SK-N-SH (cell line): ENCODE results near the gene COL28A1. TPM values are rescaled to one million over a fixed set of nuclear protein-coding genes. Genes with fewer than 3 reads are reported as not detected.

Experiments
- CTCF ChIA-PET: fragments of 300-600, 350-600 bp; formaldehyde crosslinking; extraction: SDS; loops from one replicate; lab custom pipeline; 2021; lab: Yijun Ruan, JAX
- POLR2A ChIA-PET: fragments of 350-600 bp; sonication (Branson Sonifier 250); formaldehyde crosslinking; extraction: SDS; loops from one replicate; lab custom pipeline; 2020; ENCODE audit warnings: antibody characterized with exemption, inconsistent platforms; lab: Yijun Ruan, JAX
- DNase-seq: peaks from one replicate; pipeline ENCODE4 v3.0.0; 2012
- H2AFZ ChIP-seq: fragments of 200-600 bp; sonication (generic); 2 replicates; pipeline ENCODE4 v1.8.1; 2016; ENCODE audit warnings: antibody characterized with exemption, mild to moderate bottlenecking, low read depth
- H3F3A ChIP-seq: fragments of 200-600 bp; sonication (generic); replicated peaks from 2 replicates; pipeline ENCODE3; 2016; ENCODE audit warnings: antibody characterized with exemption, mild to moderate bottlenecking; ENCODE audit not compliant: insufficient read depth
- H3K27ac ChIP-seq, 2 experiments: fragments of 200-500 bp in 1 of 2; fragments of 200-600 bp in 1 of 2; sonication (Bioruptor generic) in 1 of 2; sonication (generic), shearing (Covaris generic) in 1 of 2; 2 replicates each; pipeline versions ENCODE4 v1.5.1 to v1.6.1; 2014 to 2016; ENCODE audit warnings: low read depth in 2 of 2, inconsistent platforms in 1 of 2, low read length in 1 of 2, mild to moderate bottlenecking in 1 of 2, mixed read lengths in 1 of 2
- H3K27me3 ChIP-seq: fragments of 200-600 bp; sonication (generic), shearing (Covaris generic); 2 replicates; pipeline ENCODE4 v1.6.1; 2016; ENCODE audit warnings: mixed run types; ENCODE audit not compliant: insufficient read depth
- H3K36me3 ChIP-seq, 2 experiments: fragments of 200-500 bp in 1 of 2; fragments of 200-600 bp in 1 of 2; sonication (Bioruptor generic) in 1 of 2; sonication (generic) in 1 of 2; replicated peaks in 1 of 2; 2 replicates each; pipeline versions ENCODE3 to v1.5.1; 2014 to 2016; ENCODE audit warnings: low read length in 1 of 2, mild to moderate bottlenecking in 1 of 2; ENCODE audit not compliant: insufficient read depth in 2 of 2, control insufficient read depth in 1 of 2
- H3K4me1 ChIP-seq, 2 experiments: fragments of 200-500 bp in 1 of 2; fragments of 200-600 bp in 1 of 2; sonication (Bioruptor generic) in 1 of 2; sonication (generic), shearing (Covaris generic) in 1 of 2; 2 replicates each; pipeline versions ENCODE4 v1.5.1 to v1.6.1; 2014 to 2016; ENCODE audit warnings: low read depth in 1 of 2, low read length in 1 of 2, mixed run types in 1 of 2; ENCODE audit not compliant: insufficient read depth in 2 of 2, control insufficient read depth in 1 of 2
- H3K4me2 ChIP-seq: fragments of 200-600 bp; sonication (generic), shearing (Covaris generic); 2 replicates; pipeline ENCODE4 v1.6.1; 2017; ENCODE audit warnings: mixed run types
- H3K4me3 ChIP-seq, 2 experiments: fragments of 200-500 bp in 1 of 2; fragments of 200-600 bp in 1 of 2; sonication (Bioruptor generic) in 1 of 2; sonication (generic), shearing (Covaris generic) in 1 of 2; 2 replicates each; pipeline versions ENCODE4 v1.5.1 to v1.8.1; 2014 to 2016; ENCODE audit warnings: low read depth in 2 of 2, inconsistent platforms in 1 of 2, low read length in 1 of 2, mild to moderate bottlenecking in 1 of 2, mixed read lengths in 1 of 2, moderate library complexity in 1 of 2
- H3K79me2 ChIP-seq: fragments of 200-600 bp; sonication (generic); 2 replicates; pipeline ENCODE4 v1.8.1; 2017; ENCODE audit warnings: mild to moderate bottlenecking; ENCODE audit not compliant: insufficient read depth
- H3K9ac ChIP-seq: fragments of 200-600 bp; sonication (generic); 2 replicates; pipeline ENCODE4 v1.6.1; 2017; ENCODE audit warnings: mixed run types
- H3K9me2 ChIP-seq: fragments of 200-600 bp; sonication (generic); 2 replicates; pipeline ENCODE4 v1.6.1; 2017; ENCODE audit warnings: mixed run types
- H3K9me3 ChIP-seq: fragments of 200-600 bp; sonication (generic); 2 replicates; pipeline ENCODE4 v1.6.1; 2017; ENCODE audit warnings: mixed run types, mild to moderate bottlenecking, moderate library complexity
- H4K20me1 ChIP-seq: fragments of 200-600 bp; sonication (generic); 2 replicates; pipeline ENCODE4 v1.6.1; 2017; ENCODE audit warnings: mild to moderate bottlenecking, mixed run types; ENCODE audit not compliant: insufficient read depth
- CHD2 ChIP-seq: fragments of 150-350 bp; IDR thresholded peaks from 2 replicates; pipeline ENCODE4 v1.6.1; 2018; ENCODE audit warnings: low read length; ENCODE audit not compliant: partially characterized antibody
- CTCF ChIP-seq: fragments of 200-600 bp; sonication (generic); IDR thresholded peaks from 2 replicates; pipeline ENCODE4 v1.6.1; 2017; ENCODE audit warnings: antibody characterized with exemption, mild to moderate bottlenecking, moderate library complexity
- ELF1 ChIP-seq: IDR thresholded peaks from 2 replicates; pipeline ENCODE4 v1.4.0; 2012
- EP300 ChIP-seq, 2 experiments: IDR thresholded peaks; 2 replicates each; pipeline versions ENCODE4 v1.4.0 to v1.6.1; 2012; ENCODE audit warnings: borderline replicate concordance in 1 of 2, low read depth in 1 of 2, low read length in 1 of 2
- FOXJ3 ChIP-seq: sonication (generic); formaldehyde crosslinking; IDR thresholded peaks from 2 replicates; pipeline ENCODE4 v1.5.1; 2020; ENCODE audit warnings: mild to moderate bottlenecking, missing genetic modification reagents
- GABPA ChIP-seq: IDR thresholded peaks from 2 replicates; pipeline ENCODE4 v1.4.0; 2012; ENCODE audit warnings: low read depth, mild to moderate bottlenecking
- GATA2 ChIP-seq: sonication (generic); formaldehyde crosslinking; IDR thresholded peaks from 2 replicates; pipeline ENCODE4 v1.5.0; 2020; ENCODE audit warnings: mild to moderate bottlenecking, missing genetic modification reagents
- IRF3 ChIP-seq: fragments of 150-350 bp; IDR thresholded peaks from 2 replicates; pipeline ENCODE4 v1.6.1; 2016; ENCODE audit warnings: mild to moderate bottlenecking, low read depth, low read length
- NRF1 ChIP-seq: IDR thresholded peaks from 2 replicates; pipeline ENCODE4 v1.6.1; 2012; ENCODE audit warnings: low read depth, mild to moderate bottlenecking, low read length
- POLR2AphosphoS5 ChIP-seq: IDR thresholded peaks from 2 replicates; pipeline ENCODE4 v1.6.1; 2012; ENCODE audit warnings: low read depth, low read length
- RFX5 ChIP-seq: IDR thresholded peaks from 2 replicates; pipeline ENCODE4 v1.6.1; 2012; ENCODE audit warnings: mild to moderate bottlenecking, improper control_type of control experiment, low read length
- RXRA ChIP-seq: IDR thresholded peaks from 2 replicates; pipeline ENCODE4 v1.4.0; 2012; ENCODE audit warnings: low read depth, mild to moderate bottlenecking, borderline replicate concordance
- TAF1 ChIP-seq: IDR thresholded peaks from 2 replicates; pipeline ENCODE4 v1.6.1; 2012; ENCODE audit warnings: low read depth, mild to moderate bottlenecking, low read length, moderate library complexity, borderline replicate concordance
- TCF12 ChIP-seq: IDR thresholded peaks from 2 replicates; pipeline ENCODE4 v1.4.0; 2012
- USF1 ChIP-seq: IDR thresholded peaks from 2 replicates; pipeline ENCODE4 v1.4.0; 2012; ENCODE audit warnings: low read depth, borderline replicate concordance
- WGBS: methylation state at CpG from one replicate; pipeline ENCODE4 v1.1.6; 2017; ENCODE audit warnings: low lambda C conversion rate; 5-methylcytosine and 5-hydroxymethylcytosine counted together
- polyA plus RNA-seq, 3 experiments: library from polyadenylated mRNA; depleted of rRNA; stranded (reverse); fragments of >200 nt; gene quantifications; 2 replicates each; pipeline ENCODE4 v1.2.3, GENCODE V29; 2012

The COL28A1 gene
- polyA plus RNA-seq, 1 of the 3 experiments (the other 2 are of a cell fraction) = not detected

GRCh38 chr7:7490003-7490402, 45.7 kb downstream of the COL28A1 start:
- no peak overlapping the region for H3K9ac ChIP-seq
- no peak for DNase-seq
- ChIA-PET POLR2A (no interaction called here), CTCF (interaction anchor here (1.3 kb wide), 1 partner anchor 32 kb away, joined by 4 read pairs; no protein-coding TSS in a partner anchor)
- H2AFZ ChIP-seq = no peak overlapping the region
- no peak overlapping the region for H3K4me2 ChIP-seq
- 0 out of 2 replicates have a peak, but pooled peaks cover 3% of the 10 kb centered on the region for H3K9me3 ChIP-seq
- H3K4me3 ChIP-seq = no peak overlapping the region
- TF ChIP-seq TCF12 = no peak
- no peak for TF ChIP-seq RFX5
- TF ChIP-seq GATA2 = no peak
- TF ChIP-seq CHD2 = no peak
- no peak for TF ChIP-seq EP300 (IDR thresholded peaks at IDR 0.05; ENCODE audit: borderline replicate concordance in 1 of 2, low read depth in 1 of 2, low read length in 1 of 2)
- no peak for TF ChIP-seq POLR2AphosphoS5
- no peak for TF ChIP-seq TAF1
- TF ChIP-seq IRF3 = no peak
- TF ChIP-seq GABPA = no peak
- TF ChIP-seq FOXJ3 (CRISPR knock-in tag) = no peak
- TF ChIP-seq USF1 = no peak
- TF ChIP-seq ELF1 = no peak
- no peak for TF ChIP-seq RXRA
- peaks cover 0 to 23% of the 10 kb centered on the region in 2 experiments; a peak in 1 of 4 replicates for H3K4me1 ChIP-seq
- H4K20me1 ChIP-seq = no peaks in the 10 kb centered on the region
- no peaks in the 10 kb centered on the region for H3K36me3 ChIP-seq
- whole genome bisulfite sequencing = 66% methylated on average over 2 of the region's 2 CpGs
- H3K9me2 ChIP-seq = no peaks in the 10 kb centered on the region
- no peaks in the 10 kb centered on the region for H3K27me3 ChIP-seq
- no peaks in the 10 kb centered on the region for H3K79me2 ChIP-seq
- no peak overlapping the region for H3K27ac ChIP-seq
- peaks cover 8% of the 10 kb centered on the region for H3F3A ChIP-seq

- no peaks in the 10 kb centered on the region for H4K20me1 ChIP-seq
- H3K27me3 ChIP-seq = no peaks in the 10 kb centered on the region
- peaks cover 8% of the 10 kb centered on the region for H3F3A ChIP-seq
- no peaks in the 10 kb centered on the region for H3K79me2 ChIP-seq
- peaks cover 0 to 23% of the 10 kb centered on the region in 2 experiments; a peak in 1 of 4 replicates for H3K4me1 ChIP-seq
- H2AFZ ChIP-seq = no peak overlapping the region
- no peak overlapping the region for H3K27ac ChIP-seq
- no peaks in the 10 kb centered on the region for H3K9me2 ChIP-seq
- POLR2A ChIA-PET = no interaction called here
- CTCF ChIA-PET = interaction anchor here (1.3 kb wide), 1 partner anchor 33 kb away, joined by 4 read pairs; no protein-coding TSS in a partner anchor
- TF ChIP-seq CTCF = no peak
- no peak for TF ChIP-seq CHD2
- no peak for TF ChIP-seq NRF1
- TF ChIP-seq GATA2 = no peak
- no peak overlapping the region for H3K4me2 ChIP-seq
- no peak for DNase-seq
- WGBS = 71% methylated on average over 2 of the region's 2 CpGs
- no peak overlapping the region for H3K4me3 ChIP-seq
- 0 out of 2 replicates have a peak, but pooled peaks cover 3% of the 10 kb centered on the region for H3K9me3 ChIP-seq
- H3K9ac ChIP-seq = no peak overlapping the region
- H3K36me3 ChIP-seq = no peaks in the 10 kb centered on the region
These were observed 46.1 kb downstream of the COL28A1 start for GRCh38 chr7:7489546-7489945.
